Mesenteric fat pad (tissue), 1 donor: ENCODE data around the gene CAV3. TPM values are rescaled to one million over a fixed set of nuclear protein-coding genes. Genes with fewer than 3 reads are reported as not detected.
"Not testable (repeated sequence)": the region's sequence is repeated elsewhere in the genome, so short reads cannot be mapped to it uniquely, and the experiment has no call there.

Experiments
- DNase-seq: peaks from one replicate; pipeline ENCODE4 v3.0.0-alpha.2; 2020; ENCODE audit warnings: low spot score
- long read RNA-seq: library from polyadenylated mRNA; unstranded; transcript quantifications from one replicate; pipeline ENCODE4 v2.0.0, GENCODE V29; 2020
- total RNA-seq: library from RNA; stranded (reverse); fragmentation: NEBNext Ultra II Directional; extraction: Animal tissue kit (Norgen Biotek cat#: 25700); gene quantifications from one replicate; pipeline ENCODE4 v1.2.1, GENCODE V29; 2021
- donor health status: DM: yes; HTN: yes; CAD: no.

CAV3 gene
- total RNA-seq: not detected
- long read RNA-seq: 0 reads

GRCh38 chr3:8733332-8734094 lies at the start of gene CAV3:
TSS of gene CAV3 (plus strand) at chr3:8733802. CDS start at chr3:8733877, 75 bp downstream.
- DNase-seq: no peak

GRCh38 chr3:8684992-8685391 lies 48.6 kb upstream of the CAV3 start:
- not testable (repeated sequence) for DNase-seq

- DNase-seq: not testable (repeated sequence)
Observed at GRCh38 chr3:8691295-8691694, 42.3 kb upstream of the CAV3 start.

- no peak for DNase-seq
Observed at GRCh38 chr3:8702560-8702959, 31.0 kb upstream of the CAV3 start.

- DNase-seq: no peak
Observed at GRCh38 chr3:8705575-8705974, 28.0 kb upstream of the CAV3 start.

GRCh38 chr3:8709287-8709686 lies 24.3 kb upstream of the CAV3 start:
- DNase-seq: no peak

- DNase-seq: no peak
Observed at GRCh38 chr3:8709801-8710507, 23.6 kb upstream of the CAV3 start.

GRCh38 chr3:8712045-8712907 lies 21.3 kb upstream of the CAV3 start:
- no peak for DNase-seq

- DNase-seq: no peak
Observed at GRCh38 chr3:8712908-8713255, 20.7 kb upstream of the CAV3 start.

- DNase-seq: no peak
Observed at GRCh38 chr3:8713901-8714759, 19.5 kb upstream of the CAV3 start.

- not testable (repeated sequence) for DNase-seq
Observed at GRCh38 chr3:8715757-8716156, 17.8 kb upstream of the CAV3 start.

GRCh38 chr3:8722808-8723207 lies 10.8 kb upstream of the CAV3 start:
- DNase-seq: no peak

- no peak for DNase-seq
Observed at GRCh38 chr3:8723612-8724011, 10.0 kb upstream of the CAV3 start.

- DNase-seq: no peak
Observed at GRCh38 chr3:8724108-8724752, 9.4 kb upstream of the CAV3 start.

GRCh38 chr3:8727605-8728512 lies 5.7 kb upstream of the CAV3 start:
- DNase-seq: no peak

GRCh38 chr3:8729479-8729878 lies 4.1 kb upstream of the CAV3 start:
- no peak for DNase-seq

GRCh38 chr3:8730656-8731055 lies 2.9 kb upstream of the CAV3 start:
- DNase-seq: no peak

- no peak for DNase-seq
Observed at GRCh38 chr3:8732413-8732812, 1.2 kb upstream of the CAV3 start.

- no peak for DNase-seq
Observed at GRCh38 chr3:8734137-8734878, 706 bp downstream of the CAV3 start.
